Right hindlimb (tissue), 1 donor: ENCODE data around the gene CDA.

ENCODE experiments used
- DNase-seq: peaks from one replicate; pipeline ENCODE4 v3.0.0-alpha.2; 2018

The CDA gene

GRCh38 chr1:20658166-20658915 lies 69.4 kb downstream of the CDA start:
- DNase-seq, result no peak

- DNase-seq, result no peak
Observed at GRCh38 chr1:20660363-20660762, 71.5 kb downstream of the CDA start.

- no peak for DNase-seq
Observed at GRCh38 chr1:20660847-20661206, 71.9 kb downstream of the CDA start.

GRCh38 chr1:20661207-20662109 lies 72.6 kb downstream of the CDA start, which contains the start of gene DDOST:
TSS of gene DDOST (minus strand) at chr1:20661369. CDS start at chr1:20661350, 19 bp downstream.
- peak; percentile 98 for DNase-seq

GRCh38 chr1:20662110-20662475 lies 73.2 kb downstream of the CDA start:
- DNase-seq, result no peak

- no peak for DNase-seq
Observed at GRCh38 chr1:20663365-20663764, 74.5 kb downstream of the CDA start.

GRCh38 chr1:20663969-20664715 lies 75.2 kb downstream of the CDA start:
- DNase-seq, result no peak

- no peak for DNase-seq
Observed at GRCh38 chr1:20665726-20666125, 76.8 kb downstream of the CDA start.

- DNase-seq, result no peak
Observed at GRCh38 chr1:20666146-20666545, 77.2 kb downstream of the CDA start.

GRCh38 chr1:20666804-20667203 lies 77.9 kb downstream of the CDA start:
- no peak for DNase-seq
